ENCODE measurements around the gene TBC1D14. TPM values are rescaled to one million over a fixed set of nuclear protein-coding genes. Genes with fewer than 3 reads are reported as not detected.

TBC1D14 gene
- total and polyA plus RNA-seq, 9 of the 15 experiments (the other 6 are each of a cell fraction or from before 2014, with no cell fraction given), result 2.1 to 59.6 (median 44.8) TPM

DNA sequence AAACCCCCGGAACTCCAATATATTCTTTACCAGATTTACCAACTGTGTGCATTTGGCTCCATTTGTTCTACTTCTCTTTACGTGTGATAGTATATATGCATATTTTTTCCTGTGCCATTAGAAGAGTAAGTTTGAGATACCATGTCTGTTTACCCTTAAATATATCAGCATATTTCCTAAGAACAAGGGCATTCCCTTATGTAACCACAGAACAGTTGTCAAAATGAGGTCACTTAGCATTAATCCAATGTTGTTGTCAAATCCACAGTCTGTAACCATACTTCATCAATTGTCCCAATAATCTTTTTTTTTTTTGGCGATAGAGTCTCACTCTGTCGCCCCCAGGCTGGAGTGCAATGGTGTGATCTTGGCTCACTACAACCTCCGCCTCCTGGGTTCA is 55.2 kb downstream of the TBC1D14 start:
- Histone ChIP-seq H3K9me1 (ENCODE audit: control insufficient read depth, insufficient read depth, low read length) (peaks cover 4% of the 10 kb centered on the region), H3K79me2 (ENCODE audit: control insufficient read depth, insufficient read depth, low read length) (peaks cover 65% of the 10 kb centered on the region), H4K20me1 (replicated peaks; ENCODE audit: control insufficient read depth, insufficient read depth, low read length) (peaks cover 12% of the 10 kb centered on the region; the same call in 1 of the 2 replicates), H3K27me3 (ENCODE audit: control insufficient read depth in 2 of 2, insufficient read depth in 2 of 2, low read length in 2 of 2) (no peaks in the 10 kb centered on the region), H3K27ac (ENCODE audit: extremely low read depth, low read depth, low read length) (no peak overlapping the region), H3K9me3 (replicated peaks; ENCODE audit: control insufficient read depth, insufficient read depth, low read depth, low read length) (no peaks in the 10 kb centered on the region), H3K36me3 (ENCODE audit: control insufficient read depth, insufficient read depth, low read length) (peaks cover 41% of the 10 kb centered on the region), H2AFZ (ENCODE audit: low read depth, low read length) (no peak overlapping the region), H3K4me1 (replicated peaks in 1 of 2; ENCODE audit: control insufficient read depth in 2 of 2, insufficient read depth in 2 of 2, low read length in 2 of 2) (peaks cover 0 to 20% of the 10 kb centered on the region in 2 experiments; a peak in 2 of 5 replicates), H3K9ac (ENCODE audit: insufficient read depth in 1 of 2, low read depth in 2 of 2, low read length in 2 of 2) (no peak overlapping the region), H3K4me2 (ENCODE audit: insufficient read depth, low read length) (no peak overlapping the region), H3K4me3 (no peak overlapping the region)
- in situ Hi-C loops (cut with MboI) (no loop called here), intact Hi-C loops (cut with micrococcal nuclease) (no loop called here)
- no peak for DNase-seq (ENCODE audit: extremely low read depth in 1 of 4, low spot score in 3 of 4)
- 88% methylated on average over 5 of the region's 5 CpGs for WGBS (ENCODE audit: insufficient coverage, low coverage, missing lambda C conversion rate)
- no TSS peak for BruUV-seq (replicated peaks)
- CTCF ChIA-PET (ENCODE audit: low intra/inter-chr PET ratio), result no interaction called here
- no peak for ATAC-seq
- TF ChIP-seq DACH1 (IDR thresholded peaks at IDR 0.05; ENCODE audit: partially characterized antibody), result no peak
- no peak for TF ChIP-seq PPARD (CRISPR knock-in tag; IDR thresholded peaks at IDR 0.05)
- TF ChIP-seq BMI1 (IDR thresholded peaks at IDR 0.05; ENCODE audit: low read length), result no peak
- no peak for TF ChIP-seq JUND (IDR thresholded peaks at IDR 0.05; ENCODE audit: borderline replicate concordance, low read depth, low read length)
- no peak for TF ChIP-seq JUND (tag; IDR thresholded peaks at IDR 0.05; ENCODE audit: borderline replicate concordance, low read depth, low read length)
- TF ChIP-seq, protein P1, sequence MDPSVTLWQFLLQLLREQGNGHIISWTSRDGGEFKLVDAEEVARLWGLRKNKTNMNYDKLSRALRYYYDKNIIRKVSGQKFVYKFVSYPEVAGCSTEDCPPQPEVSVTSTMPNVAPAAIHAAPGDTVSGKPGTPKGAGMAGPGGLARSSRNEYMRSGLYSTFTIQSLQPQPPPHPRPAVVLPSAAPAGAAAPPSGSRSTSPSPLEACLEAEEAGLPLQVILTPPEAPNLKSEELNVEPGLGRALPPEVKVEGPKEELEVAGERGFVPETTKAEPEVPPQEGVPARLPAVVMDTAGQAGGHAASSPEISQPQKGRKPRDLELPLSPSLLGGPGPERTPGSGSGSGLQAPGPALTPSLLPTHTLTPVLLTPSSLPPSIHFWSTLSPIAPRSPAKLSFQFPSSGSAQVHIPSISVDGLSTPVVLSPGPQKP (CRISPR knock-in tag; IDR thresholded peaks at IDR 0.05), result no peak
- no peak for TF ChIP-seq ZNF41 (CRISPR knock-in tag; conservative IDR thresholded peaks at IDR 0.05)
- no peak for FAIRE-seq
- POLR2A ChIA-PET, result interaction anchor here (0.7 to 1.2 kb wide), 2 partner anchors 9 to 247 kb away, joined by 3 read pairs; no protein-coding TSS in a partner anchor

All from K562 (cell line).